ENCODE measurements around the gene TMPRSS13. TPM values are rescaled to one million over a fixed set of nuclear protein-coding genes. Genes with fewer than 3 reads are reported as not detected.

The TMPRSS13 gene
- total and polyA plus RNA-seq, 2 of the 13 experiments (the other 11 are each of a cell fraction or from before 2014, with no cell fraction given) = not detected

DNA sequence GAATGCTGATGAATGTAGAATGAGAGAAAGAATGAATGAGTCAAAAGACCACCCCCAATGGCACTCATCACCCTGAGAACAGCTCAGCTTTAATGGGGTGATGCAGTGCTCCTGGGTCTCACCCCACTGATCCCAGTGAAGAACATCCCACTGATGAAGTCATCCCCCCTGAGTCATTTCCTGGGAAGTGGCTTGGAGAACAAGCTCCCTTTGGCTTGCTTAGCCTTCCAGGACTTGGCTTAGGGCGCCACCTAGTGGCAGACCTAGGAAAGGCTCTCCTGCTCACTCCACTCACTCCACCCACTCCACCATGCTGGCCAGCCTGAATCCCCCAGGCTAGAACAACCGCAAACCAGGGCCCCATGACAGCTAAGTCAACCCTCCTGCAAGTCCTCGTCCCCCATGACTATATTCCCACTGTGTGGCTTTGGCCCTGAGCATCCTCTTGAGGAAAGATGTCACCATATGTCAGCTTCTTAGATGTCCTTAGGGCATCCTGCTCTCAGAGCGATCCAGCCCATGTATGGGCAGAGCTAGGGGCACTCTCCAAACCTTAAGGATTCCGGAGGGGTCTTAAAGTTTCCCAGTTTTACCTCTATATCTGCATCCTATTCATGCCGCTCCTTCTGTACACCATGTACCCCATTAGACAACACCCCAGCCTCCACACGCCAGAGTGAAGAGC, 17.8 kb upstream of the TMPRSS13 start (continued):
- TF ChIP-seq, protein P1, sequence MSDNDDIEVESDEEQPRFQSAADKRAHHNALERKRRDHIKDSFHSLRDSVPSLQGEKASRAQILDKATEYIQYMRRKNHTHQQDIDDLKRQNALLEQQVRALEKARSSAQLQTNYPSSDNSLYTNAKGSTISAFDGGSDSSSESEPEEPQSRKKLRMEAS (IDR thresholded peaks at IDR 0.05) = no peak
- TF ChIP-seq SETDB1 (CRISPR knock-in tag; IDR thresholded peaks at IDR 0.05; ENCODE audit: borderline replicate concordance) = no peak
- peak; percentile 54; the same call in 1 of the 2 replicates for TF ChIP-seq ETV5 (CRISPR knock-in tag; IDR thresholded peaks at IDR 0.05; ENCODE audit: borderline replicate concordance)
- TF ChIP-seq, protein P2, sequence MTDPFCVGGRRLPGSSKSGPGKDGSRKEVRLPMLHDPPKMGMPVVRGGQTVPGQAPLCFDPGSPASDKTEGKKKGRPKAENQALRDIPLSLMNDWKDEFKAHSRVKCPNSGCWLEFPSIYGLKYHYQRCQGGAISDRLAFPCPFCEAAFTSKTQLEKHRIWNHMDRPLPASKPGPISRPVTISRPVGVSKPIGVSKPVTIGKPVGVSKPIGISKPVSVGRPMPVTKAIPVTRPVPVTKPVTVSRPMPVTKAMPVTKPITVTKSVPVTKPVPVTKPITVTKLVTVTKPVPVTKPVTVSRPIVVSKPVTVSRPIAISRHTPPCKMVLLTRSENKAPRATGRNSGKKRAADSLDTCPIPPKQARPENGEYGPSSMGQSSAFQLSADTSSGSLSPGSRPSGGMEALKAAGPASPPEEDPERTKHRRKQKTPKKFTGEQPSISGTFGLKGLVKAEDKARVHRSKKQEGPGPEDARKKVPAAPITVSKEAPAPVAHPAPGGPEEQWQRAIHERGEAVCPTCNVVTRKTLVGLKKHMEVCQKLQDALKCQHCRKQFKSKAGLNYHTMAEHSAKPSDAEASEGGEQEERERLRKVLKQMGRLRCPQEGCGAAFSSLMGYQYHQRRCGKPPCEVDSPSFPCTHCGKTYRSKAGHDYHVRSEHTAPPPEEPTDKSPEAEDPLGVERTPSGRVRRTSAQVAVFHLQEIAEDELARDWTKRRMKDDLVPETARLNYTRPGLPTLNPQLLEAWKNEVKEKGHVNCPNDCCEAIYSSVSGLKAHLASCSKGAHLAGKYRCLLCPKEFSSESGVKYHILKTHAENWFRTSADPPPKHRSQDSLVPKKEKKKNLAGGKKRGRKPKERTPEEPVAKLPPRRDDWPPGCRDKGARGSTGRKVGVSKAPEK (CRISPR knock-in tag; IDR thresholded peaks at IDR 0.05; ENCODE audit: borderline replicate concordance) = no peak
- TF ChIP-seq, protein P3, sequence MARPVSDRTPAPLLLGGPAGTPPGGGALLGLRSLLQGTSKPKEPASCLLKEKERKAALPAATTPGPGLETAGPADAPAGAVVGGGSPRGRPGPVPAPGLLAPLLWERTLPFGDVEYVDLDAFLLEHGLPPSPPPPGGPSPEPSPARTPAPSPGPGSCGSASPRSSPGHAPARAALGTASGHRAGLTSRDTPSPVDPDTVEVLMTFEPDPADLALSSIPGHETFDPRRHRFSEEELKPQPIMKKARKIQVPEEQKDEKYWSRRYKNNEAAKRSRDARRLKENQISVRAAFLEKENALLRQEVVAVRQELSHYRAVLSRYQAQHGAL (CRISPR knock-in tag; IDR thresholded peaks at IDR 0.05; ENCODE audit: not compliant biosample characterization) = no peak
- TF ChIP-seq CCDC6 (CRISPR knock-in tag; IDR thresholded peaks at IDR 0.05) = 0 out of 2 replicates have a peak, but pooled peaks have one; percentile 42
- TF ChIP-seq, protein P4, sequence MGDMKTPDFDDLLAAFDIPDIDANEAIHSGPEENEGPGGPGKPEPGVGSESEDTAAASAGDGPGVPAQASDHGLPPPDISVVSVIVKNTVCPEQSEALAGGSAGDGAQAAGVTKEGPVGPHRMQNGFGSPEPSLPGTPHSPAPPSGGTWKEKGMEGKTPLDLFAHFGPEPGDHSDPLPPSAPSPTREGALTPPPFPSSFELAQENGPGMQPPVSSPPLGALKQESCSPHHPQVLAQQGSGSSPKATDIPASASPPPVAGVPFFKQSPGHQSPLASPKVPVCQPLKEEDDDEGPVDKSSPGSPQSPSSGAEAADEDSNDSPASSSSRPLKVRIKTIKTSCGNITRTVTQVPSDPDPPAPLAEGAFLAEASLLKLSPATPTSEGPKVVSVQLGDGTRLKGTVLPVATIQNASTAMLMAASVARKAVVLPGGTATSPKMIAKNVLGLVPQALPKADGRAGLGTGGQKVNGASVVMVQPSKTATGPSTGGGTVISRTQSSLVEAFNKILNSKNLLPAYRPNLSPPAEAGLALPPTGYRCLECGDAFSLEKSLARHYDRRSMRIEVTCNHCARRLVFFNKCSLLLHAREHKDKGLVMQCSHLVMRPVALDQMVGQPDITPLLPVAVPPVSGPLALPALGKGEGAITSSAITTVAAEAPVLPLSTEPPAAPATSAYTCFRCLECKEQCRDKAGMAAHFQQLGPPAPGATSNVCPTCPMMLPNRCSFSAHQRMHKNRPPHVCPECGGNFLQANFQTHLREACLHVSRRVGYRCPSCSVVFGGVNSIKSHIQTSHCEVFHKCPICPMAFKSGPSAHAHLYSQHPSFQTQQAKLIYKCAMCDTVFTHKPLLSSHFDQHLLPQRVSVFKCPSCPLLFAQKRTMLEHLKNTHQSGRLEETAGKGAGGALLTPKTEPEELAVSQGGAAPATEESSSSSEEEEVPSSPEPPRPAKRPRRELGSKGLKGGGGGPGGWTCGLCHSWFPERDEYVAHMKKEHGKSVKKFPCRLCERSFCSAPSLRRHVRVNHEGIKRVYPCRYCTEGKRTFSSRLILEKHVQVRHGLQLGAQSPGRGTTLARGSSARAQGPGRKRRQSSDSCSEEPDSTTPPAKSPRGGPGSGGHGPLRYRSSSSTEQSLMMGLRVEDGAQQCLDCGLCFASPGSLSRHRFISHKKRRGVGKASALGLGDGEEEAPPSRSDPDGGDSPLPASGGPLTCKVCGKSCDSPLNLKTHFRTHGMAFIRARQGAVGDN (CRISPR knock-in tag; IDR thresholded peaks at IDR 0.05) = no peak
- no peak for TF ChIP-seq SKI (IDR thresholded peaks at IDR 0.05; ENCODE audit: partially characterized antibody)
- no peak for TF ChIP-seq THAP11 (CRISPR knock-in tag; IDR thresholded peaks at IDR 0.05)
- peak; percentile 90 for TF ChIP-seq FOSL2 (CRISPR knock-in tag; IDR thresholded peaks at IDR 0.05)
- TF ChIP-seq, protein P5, sequence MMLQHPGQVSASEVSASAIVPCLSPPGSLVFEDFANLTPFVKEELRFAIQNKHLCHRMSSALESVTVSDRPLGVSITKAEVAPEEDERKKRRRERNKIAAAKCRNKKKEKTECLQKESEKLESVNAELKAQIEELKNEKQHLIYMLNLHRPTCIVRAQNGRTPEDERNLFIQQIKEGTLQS (CRISPR knock-in tag; IDR thresholded peaks at IDR 0.05) = peak; percentile 78
- no peak for TF ChIP-seq SRSF4 (IDR thresholded peaks at IDR 0.05; ENCODE audit: low read depth, low read length, poor library complexity, severe bottlenecking)
- 0 out of 2 replicates have a peak, but pooled peaks have one; percentile 26 for TF ChIP-seq HHEX (CRISPR knock-in tag; IDR thresholded peaks at IDR 0.05)
- TF ChIP-seq HOXA9 (CRISPR knock-in tag; IDR thresholded peaks at IDR 0.05; ENCODE audit: borderline replicate concordance) = no peak
- no peak for TF ChIP-seq HOXD1 (CRISPR knock-in tag; IDR thresholded peaks at IDR 0.05)
- TF ChIP-seq, protein P6, sequence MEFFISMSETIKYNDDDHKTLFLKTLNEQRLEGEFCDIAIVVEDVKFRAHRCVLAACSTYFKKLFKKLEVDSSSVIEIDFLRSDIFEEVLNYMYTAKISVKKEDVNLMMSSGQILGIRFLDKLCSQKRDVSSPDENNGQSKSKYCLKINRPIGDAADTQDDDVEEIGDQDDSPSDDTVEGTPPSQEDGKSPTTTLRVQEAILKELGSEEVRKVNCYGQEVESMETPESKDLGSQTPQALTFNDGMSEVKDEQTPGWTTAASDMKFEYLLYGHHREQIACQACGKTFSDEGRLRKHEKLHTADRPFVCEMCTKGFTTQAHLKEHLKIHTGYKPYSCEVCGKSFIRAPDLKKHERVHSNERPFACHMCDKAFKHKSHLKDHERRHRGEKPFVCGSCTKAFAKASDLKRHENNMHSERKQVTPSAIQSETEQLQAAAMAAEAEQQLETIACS (CRISPR knock-in tag; IDR thresholded peaks at IDR 0.05) = no peak
- no peak for TF ChIP-seq TBP (CRISPR knock-in tag; IDR thresholded peaks at IDR 0.05)
- no peak for TF ChIP-seq KDM5A (IDR thresholded peaks at IDR 0.05; ENCODE audit: borderline replicate concordance, low read length)
- TF ChIP-seq TSC22D2 (CRISPR knock-in tag; IDR thresholded peaks at IDR 0.05; ENCODE audit: borderline replicate concordance) = no peak
- TF ChIP-seq RORA (CRISPR knock-in tag; IDR thresholded peaks at IDR 0.05) = no peak

Data from HepG2 (cell line).